DLD1 (cell line): Measurements from ENCODE around the gene MACROD2.

ENCODE experiments used
- in situ Hi-C: cut with HindIII; loops from 2 replicates; pipeline ENCODE4 v1.10.0; 2017; ENCODE audit warnings: low sequenced_read_pairs

The MACROD2 gene

GRCh38 chr20:14055127-14055742 is 59.9 kb downstream of the MACROD2 start:
- in situ Hi-C loops: no loop called here

- in situ Hi-C loops: no loop called here
Observed at GRCh38 chr20:14062171-14062570, 66.9 kb downstream of the MACROD2 start.

- in situ Hi-C loops: no loop called here
Observed at GRCh38 chr20:14062786-14063185, 67.5 kb downstream of the MACROD2 start.

DNA sequence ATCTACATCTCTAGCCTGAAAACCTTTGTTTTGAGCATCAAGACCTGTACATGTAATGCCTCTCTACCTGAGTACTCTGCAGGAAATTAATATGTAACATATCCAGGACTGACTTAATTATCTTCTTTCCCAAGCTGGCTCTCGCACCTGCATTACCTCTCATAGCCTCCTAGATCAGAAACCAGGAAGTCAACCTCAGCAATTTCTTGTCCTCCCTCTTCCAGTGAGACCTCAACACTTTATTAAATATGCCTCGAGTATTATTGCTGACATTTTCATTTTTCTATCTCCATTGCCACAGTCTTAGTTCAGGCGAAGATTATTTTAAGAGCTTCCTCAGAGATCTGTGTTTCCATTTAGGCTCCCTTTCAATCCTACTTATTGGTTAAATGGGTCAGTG is 69.0 kb downstream of the MACROD2 start:
- in situ Hi-C loops: no loop called here

GRCh38 chr20:14064921-14065320 is 69.6 kb downstream of the MACROD2 start:
- in situ Hi-C loops: no loop called here

- in situ Hi-C loops: no loop called here
Observed at GRCh38 chr20:14065774-14066173, 70.5 kb downstream of the MACROD2 start.

DNA sequence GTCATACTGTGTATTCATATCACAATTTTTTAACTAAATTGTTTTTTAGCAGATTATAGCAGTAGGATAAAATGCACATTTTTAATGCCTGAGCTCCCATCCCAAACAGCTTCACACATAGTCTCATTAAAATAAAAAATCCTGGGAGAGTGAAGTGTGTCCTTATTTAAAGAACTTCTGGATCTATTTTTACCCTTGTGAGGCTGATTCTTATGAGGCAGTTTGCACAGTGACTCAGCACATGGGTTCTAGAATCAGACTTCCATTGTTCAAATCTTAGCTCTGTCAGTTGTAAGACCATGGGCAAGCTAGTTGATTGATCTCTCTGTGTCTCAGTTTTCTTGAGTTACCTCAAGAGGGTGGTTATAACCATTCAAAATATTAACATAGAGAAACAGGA is 72.3 kb downstream of the MACROD2 start:
- in situ Hi-C loops: no loop called here

GRCh38 chr20:14069796-14070195 is 74.5 kb downstream of the MACROD2 start:
- in situ Hi-C loops: no loop called here

- in situ Hi-C loops: no loop called here
Observed at GRCh38 chr20:14093652-14094051, 98.3 kb downstream of the MACROD2 start.

DNA sequence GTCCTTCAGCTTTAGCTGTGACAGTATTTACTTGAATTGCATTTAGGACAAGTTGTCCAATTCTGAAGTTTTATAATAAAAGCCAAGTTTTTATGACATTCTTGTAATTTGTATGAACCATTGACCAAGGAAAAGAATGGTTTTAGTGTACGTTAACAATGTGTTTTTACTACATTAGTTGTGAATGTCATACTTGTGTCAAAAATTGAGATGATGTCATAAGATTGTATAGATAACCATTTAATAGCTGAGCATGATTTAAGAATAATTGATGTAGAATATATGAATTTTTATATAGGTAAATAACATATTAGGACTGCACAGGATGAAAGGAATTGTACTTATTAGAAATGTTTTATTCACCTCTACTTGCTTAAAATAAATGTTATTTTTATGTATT is 102.9 kb downstream of the MACROD2 start:
- in situ Hi-C loops: no loop called here

- in situ Hi-C loops: no loop called here
Observed at GRCh38 chr20:14113416-14113815, 118.1 kb downstream of the MACROD2 start.

DNA sequence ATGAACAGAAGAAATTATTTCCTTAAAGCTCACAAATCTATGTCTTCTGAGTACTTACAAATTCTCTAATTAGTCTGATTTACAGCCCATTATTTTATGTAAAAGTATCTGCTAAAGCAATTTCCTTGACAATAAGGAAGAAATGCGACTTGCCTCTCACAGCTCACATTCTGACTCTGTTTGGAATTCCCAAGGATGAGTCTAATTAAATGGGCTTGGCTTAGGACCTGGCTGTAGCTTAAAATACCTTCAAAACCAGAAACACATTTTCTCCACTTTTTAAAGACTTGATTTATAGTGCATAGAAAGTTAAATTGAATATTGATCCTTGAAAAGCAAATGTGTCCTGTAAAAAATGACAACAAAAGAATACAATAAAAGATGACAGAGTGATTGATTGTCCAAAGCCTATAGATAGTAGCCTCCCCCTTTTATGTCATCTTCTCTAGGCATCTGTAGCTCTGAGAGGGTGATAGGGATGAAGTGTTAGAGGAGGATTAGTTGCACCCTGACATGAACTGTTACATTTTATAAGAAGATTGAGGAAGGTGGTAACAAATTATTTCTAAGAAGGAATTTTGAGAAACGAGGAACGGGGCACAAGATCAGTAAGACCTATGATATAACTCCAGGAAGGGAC is 118.9 kb downstream of the MACROD2 start:
- in situ Hi-C loops: no loop called here

GRCh38 chr20:14116037-14116436 is 120.7 kb downstream of the MACROD2 start:
- in situ Hi-C loops: no loop called here

GRCh38 chr20:14117768-14118167 is 122.5 kb downstream of the MACROD2 start:
- in situ Hi-C loops: no loop called here

DNA sequence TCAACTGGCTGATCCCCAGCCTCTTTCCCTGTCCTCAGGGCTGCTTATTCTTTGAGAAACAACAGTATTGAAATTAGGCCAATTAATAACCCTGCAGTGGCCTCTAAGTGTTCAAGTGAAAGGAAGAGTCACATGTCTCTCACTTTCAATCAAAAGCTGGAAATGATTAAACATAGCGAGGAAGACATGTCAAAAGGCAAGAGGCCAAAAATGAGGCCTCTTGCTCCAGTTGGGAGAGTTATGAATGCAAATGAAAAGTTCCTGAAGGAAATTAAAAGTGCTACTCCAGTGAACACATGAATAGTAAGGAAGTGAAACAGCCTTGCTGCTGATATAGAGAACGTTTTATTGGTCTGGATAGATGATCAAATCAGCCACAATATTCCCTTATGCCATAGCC is 131.5 kb downstream of the MACROD2 start:
- in situ Hi-C loops: no loop called here

GRCh38 chr20:14127514-14128223 is 132.4 kb downstream of the MACROD2 start:
- in situ Hi-C loops: no loop called here

- in situ Hi-C loops: no loop called here
Observed at GRCh38 chr20:14134004-14134403, 138.7 kb downstream of the MACROD2 start.

DNA sequence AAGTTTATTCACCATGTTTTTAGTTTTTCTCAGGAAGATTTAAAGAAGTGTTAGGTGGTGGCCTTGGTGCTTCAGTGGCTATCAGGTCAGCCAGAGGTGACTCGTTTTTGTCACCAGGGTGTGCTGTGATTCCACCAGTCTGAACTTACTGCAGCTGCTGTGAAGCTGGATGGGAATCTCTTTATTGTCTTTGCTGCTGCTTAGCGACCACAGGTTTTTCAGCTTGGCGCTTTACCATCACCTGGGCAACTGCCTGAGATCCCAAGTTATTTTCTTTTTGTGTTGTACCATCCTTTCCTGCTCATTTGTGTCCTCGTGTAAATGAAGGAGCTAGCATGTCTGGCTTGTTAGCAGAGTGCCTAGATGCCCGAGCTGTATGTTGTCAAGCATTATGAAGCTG is 146.9 kb downstream of the MACROD2 start:
- in situ Hi-C loops: no loop called here

DNA sequence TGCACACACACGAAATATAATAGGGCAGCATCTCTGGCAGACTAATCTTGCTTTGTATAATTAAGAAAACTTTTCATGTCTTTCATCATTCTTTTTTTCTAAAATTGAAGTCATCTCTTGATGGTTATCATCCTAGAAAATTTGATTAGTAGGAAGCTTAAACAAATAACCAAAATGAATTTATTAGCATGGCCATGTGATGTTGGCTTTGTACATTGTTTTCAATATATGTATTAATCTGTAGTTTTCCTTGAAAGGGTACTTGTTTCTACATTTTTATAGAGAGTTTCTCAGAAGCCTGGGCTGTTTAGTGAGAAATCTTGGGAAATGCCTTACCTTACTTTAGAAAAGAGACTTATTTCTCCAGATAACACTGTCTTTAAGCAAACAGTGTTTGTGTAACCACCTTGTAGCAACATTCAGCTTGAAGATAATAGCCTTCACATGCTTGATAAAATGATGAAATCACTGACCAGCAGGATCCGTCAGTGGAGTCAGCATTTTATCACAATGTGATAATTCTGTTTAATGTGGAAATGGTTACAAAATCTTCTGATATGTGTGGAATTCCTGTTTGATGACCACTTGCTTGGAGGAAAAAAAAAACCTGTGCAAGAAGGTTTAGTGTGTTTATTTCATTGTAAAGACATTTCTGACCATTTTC is 147.8 kb downstream of the MACROD2 start:
- in situ Hi-C loops: no loop called here

- in situ Hi-C loops: no loop called here
Observed at GRCh38 chr20:14148042-14148441, 152.7 kb downstream of the MACROD2 start.

GRCh38 chr20:14155361-14155760 is 160.0 kb downstream of the MACROD2 start:
- in situ Hi-C loops: no loop called here

GRCh38 chr20:14178528-14178927 is 183.2 kb downstream of the MACROD2 start:
- in situ Hi-C loops: no loop called here
